NCI-H69 (cell line): ENCODE data around the gene NSMCE1.
"Not testable (repeated sequence)": the region's sequence is repeated elsewhere in the genome, so short reads cannot be mapped to it uniquely, and the experiment has no call there.

Experiments used
- DNase-seq: peaks from one replicate; lab custom pipeline; 2025; lab: John Stamatoyannopoulos, UW

NSMCE1 gene

GRCh38 chr16:27303256-27304100 is 34.9 kb upstream of the NSMCE1 start:
- no peak for DNase-seq

DNA sequence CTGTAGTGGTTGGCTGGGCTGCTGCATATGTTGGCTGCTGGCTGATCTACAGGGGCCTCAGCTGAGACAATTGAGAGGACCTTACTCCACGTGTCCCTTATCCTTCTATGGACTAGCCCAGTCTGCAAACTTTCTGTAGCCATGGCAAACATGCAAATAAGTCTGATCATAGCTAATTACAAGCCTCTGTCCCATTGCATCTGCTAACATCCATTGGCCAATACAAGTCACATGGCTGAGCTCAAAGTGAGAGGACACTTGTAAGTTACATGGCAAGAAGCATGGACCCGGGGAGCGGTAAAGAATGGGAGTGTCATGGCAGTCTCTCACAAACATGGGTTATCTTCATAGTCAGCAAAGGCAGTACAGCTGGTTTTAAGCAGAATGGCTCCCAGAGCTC is 33.6 kb upstream of the NSMCE1 start:
- DNase-seq = no peak

GRCh38 chr16:27301236-27301861 is 32.8 kb upstream of the NSMCE1 start:
- no peak for DNase-seq

GRCh38 chr16:27298132-27298531 is 29.6 kb upstream of the NSMCE1 start:
- no peak for DNase-seq

DNA sequence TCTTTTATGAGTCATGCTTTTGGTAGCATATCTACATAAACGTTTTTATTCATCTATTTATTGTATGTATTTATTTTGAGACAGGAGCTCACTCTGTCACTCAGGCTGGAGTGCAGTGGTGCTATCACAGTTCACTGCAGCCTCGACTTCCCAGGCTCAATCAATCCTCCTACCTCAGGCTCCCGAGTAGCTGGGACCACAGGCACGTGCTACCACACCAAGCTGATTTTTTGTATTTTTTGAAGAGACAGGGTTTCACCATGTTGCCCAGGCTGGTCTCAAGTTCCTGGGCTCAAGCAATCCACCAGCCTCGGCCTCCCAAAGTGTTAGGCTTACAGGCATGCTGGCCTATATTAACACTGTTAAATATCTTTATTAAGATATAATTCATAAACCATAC is 24.8 kb upstream of the NSMCE1 start:
- no peak for DNase-seq

GRCh38 chr16:27291722-27292240 is 23.2 kb upstream of the NSMCE1 start:
- no peak for DNase-seq

DNA sequence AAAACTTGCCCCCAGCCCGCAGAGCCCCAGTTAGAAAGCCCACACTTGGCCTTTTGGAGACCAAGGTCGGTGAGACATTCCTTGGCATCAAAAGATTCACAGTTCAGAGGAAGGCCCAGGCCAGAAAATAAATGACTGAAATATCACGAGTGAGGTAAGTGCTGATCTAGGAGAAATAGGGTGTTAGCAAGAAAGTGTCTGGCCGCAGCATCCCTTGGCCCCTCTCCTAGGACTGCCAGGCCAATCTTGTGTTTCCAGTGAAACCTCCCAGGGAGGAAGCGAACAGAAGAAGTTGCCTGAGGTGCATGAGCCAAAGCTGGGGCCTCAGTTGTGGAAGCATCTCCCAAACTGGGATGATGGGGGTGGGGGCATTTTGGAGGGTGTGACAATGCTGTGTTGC is 22.5 kb upstream of the NSMCE1 start:
- DNase-seq = no peak

DNA sequence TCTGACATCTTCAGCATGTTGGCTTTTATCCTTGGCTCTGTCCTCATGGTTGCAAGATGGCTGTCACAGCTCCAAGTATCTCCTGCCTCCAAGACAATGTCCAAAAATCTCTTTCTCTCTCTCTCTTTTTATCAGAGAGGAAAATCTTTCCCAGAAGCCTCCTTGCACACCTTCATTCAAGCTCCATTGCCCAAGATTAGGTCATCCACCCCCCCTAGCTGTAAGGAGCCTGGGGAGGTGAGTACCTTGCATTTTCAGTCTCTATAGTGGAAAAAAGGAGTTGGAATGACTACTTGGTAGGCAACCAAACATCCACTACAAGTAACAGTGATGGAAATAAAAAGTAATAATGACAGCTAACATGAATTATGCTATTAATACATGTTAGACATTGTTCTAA is 22.0 kb upstream of the NSMCE1 start:
- DNase-seq = no peak

DNA sequence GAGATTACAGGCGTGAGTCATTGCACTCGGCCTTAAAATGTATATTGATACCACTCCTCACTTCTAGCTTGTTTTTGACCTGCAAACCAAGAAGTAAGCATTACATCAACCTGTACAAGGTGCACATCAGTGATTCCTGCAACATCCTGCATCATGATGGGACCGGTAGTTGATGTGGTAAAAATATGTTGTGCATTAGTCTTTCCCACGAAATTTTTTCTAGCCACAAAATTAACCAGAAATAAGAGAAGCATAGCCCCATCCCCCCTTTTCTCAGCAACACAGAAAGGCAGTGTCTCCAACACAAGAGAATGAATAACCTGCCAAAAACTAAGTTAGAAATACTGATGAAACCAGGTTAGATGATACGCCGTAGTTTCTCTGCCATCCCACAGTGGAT is 21.1 kb upstream of the NSMCE1 start:
- DNase-seq = no peak

GRCh38 chr16:27288313-27288712 is 19.7 kb upstream of the NSMCE1 start:
- DNase-seq = not testable (repeated sequence)

DNA sequence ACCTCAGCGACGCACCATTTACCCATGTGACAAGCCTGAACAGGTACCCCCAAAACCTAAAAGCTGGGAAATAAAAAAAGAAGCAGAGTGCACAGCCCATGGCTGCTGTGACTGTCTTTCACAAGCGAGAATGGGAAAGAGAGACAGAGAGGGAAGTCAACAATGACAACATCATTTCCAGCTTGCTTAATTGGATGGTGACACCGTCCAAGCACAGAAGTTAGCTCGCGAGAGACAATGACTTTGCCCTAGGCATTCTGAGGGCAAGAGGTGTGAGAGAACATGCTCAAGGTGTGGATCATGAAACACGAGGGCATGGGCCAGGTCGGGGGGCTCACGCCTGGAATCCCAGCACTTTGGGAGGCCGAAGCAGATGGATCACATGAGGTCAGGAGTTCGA is 19.3 kb upstream of the NSMCE1 start:
- no peak for DNase-seq

GRCh38 chr16:27287051-27287811 is 18.7 kb upstream of the NSMCE1 start:
- DNase-seq = no peak

DNA sequence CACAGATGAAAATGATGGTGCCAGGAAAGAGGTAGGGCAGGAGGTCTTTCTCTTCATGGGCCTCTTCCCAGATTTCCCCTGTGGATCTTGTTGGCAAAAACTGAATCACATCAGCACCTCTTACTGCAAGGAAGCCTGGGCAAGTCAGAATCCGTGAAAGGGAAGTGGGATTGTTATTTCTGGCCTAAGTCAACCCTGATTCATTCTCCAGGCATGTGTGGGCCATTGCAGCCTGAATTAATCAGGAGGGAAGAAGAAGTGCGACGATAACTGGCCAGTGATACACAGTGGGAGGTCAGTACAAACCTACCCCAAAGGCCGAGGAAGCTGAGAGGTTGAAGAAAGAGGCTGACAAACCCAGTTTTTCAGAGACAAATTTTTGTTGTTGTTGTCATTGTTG is 17.9 kb upstream of the NSMCE1 start:
- no peak for DNase-seq

DNA sequence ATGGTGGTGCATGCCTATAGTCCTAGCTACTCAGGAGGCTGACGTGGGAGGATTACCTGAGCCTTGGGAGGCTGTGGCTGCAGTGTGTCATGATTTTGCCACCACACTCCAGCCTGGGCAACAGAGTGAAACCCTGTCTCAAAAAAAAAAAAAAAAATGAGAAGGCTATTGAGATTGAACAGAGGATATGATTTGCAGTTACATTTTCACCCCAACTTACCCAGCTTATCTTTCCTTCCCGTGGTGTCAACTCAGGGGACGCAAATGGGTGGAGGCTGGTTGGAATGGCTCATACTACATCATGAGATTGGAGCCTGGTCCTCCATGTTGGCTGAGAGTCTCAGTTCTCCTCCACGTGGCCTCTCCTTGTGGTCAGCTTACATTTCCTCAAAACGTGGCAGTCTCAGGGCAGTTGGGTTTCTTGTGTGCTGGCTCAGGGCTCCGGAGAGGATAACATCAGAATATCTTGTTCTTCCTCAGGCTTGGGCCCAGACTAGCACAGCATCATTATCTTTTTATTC is 17.2 kb upstream of the NSMCE1 start:
- no peak for DNase-seq

- no peak for DNase-seq
Measured at GRCh38 chr16:27284865-27285675, 16.5 kb upstream of the NSMCE1 start.

- DNase-seq = no peak
Measured at GRCh38 chr16:27281243-27281642, 12.7 kb upstream of the NSMCE1 start.

GRCh38 chr16:27275394-27275793 is 6.8 kb upstream of the NSMCE1 start:
- no peak for DNase-seq

DNA sequence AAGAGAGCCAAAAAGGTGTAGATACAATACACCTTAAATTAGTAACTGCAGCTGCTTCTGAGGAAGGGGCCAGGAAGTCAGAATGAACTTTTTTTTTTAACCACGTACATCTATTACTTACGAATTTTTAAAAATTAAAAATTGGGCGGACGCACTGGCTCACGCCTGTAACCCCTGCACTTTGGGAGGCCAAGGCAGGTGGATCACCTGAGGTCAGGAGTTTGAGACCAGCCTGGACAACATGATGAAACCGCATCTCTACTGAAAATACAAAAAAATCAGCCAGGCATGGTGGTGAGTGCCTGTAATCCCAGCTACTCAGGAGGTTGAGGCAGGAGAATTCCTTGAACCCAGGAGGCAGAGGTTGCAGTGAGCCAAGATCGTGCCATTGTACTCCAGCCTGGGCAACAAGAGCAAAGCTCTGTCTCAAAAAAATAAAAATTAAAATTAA is 5.9 kb upstream of the NSMCE1 start:
- DNase-seq = not testable (repeated sequence)

DNA sequence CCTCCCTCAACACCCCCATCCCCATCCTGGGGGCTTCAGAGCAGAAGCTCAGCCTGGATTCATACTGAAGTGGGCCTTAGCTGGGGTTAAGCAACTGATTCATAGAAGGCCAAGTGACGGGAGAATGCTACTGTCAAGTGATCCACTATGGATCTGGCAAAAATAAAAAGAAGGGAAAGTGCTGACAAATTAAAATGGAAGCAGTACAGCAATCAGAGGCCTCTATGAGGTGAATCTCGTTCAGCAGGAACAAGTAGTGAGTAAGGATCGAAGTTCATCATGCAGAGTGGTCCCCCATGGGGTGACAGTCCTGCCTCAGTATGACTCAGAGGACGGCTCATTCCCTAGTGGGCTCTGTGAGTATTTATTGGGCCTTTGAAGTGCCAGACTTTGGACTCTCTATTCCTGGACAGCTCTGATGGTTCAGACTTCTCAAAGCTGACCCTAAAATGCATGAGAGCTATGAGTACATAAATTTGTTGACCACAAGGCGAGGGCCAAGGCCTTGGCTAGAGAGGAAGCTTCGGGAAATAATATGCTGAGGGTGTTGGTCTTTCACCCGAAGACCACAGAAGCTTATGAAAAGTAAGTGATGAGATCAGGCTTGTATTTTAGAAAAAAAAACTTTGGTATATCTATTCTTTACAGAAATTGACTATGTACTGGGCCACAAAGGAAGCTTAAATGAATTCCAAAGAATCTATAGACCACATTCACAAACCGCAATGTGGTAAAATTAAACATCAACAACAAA is 5.3 kb upstream of the NSMCE1 start:
- no peak for DNase-seq

- no peak for DNase-seq
Measured at GRCh38 chr16:27273330-27273669, 4.7 kb upstream of the NSMCE1 start.

GRCh38 chr16:27272697-27273096 is 4.1 kb upstream of the NSMCE1 start:
- DNase-seq = not testable (repeated sequence)
